Loucy (cell line): ENCODE results near the gene MUS81.

Source experiments
- H2AFZ ChIP-seq: fragments of 200-600 bp; sonication (generic); 2 replicates; pipeline ENCODE4 v1.6.0; 2016; ENCODE audit warnings: antibody characterized with exemption, mild to moderate bottlenecking, low read length, moderate library complexity
- H3F3A ChIP-seq: fragments of 200-600 bp; 2 replicates; pipeline ENCODE4 v1.6.0; 2016; ENCODE audit warnings: antibody characterized with exemption, low read depth, mild to moderate bottlenecking
- H3K27me3 ChIP-seq: fragments of 200-600 bp; sonication (generic); 2 replicates; pipeline ENCODE4 v1.6.1; 2014; ENCODE audit warnings: low read length, mild to moderate bottlenecking; ENCODE audit not compliant: insufficient read depth, poor library complexity, severe bottlenecking
- H3K36me3 ChIP-seq: fragments of 200-600 bp; sonication (generic); 2 replicates; pipeline ENCODE4 v1.6.1; 2016; ENCODE audit warnings: low read length; ENCODE audit not compliant: insufficient read depth
- H3K4me1 ChIP-seq: fragments of 200-600 bp; sonication (generic); 2 replicates; pipeline ENCODE4 v1.5.1; 2014; ENCODE audit warnings: low read length, mild to moderate bottlenecking; ENCODE audit not compliant: insufficient read depth, poor library complexity, severe bottlenecking
- H3K4me2 ChIP-seq: fragments of 200-600 bp; sonication (generic); 2 replicates; pipeline ENCODE4 v1.6.0; 2014; ENCODE audit warnings: antibody characterized with exemption, low read length, low read depth, mild to moderate bottlenecking; ENCODE audit not compliant: poor library complexity, severe bottlenecking
- H3K4me3 ChIP-seq: fragments of 200-600 bp; sonication (generic); 2 replicates; pipeline ENCODE4 v1.5.1; 2014; ENCODE audit warnings: low read length, mild to moderate bottlenecking, mixed read lengths; ENCODE audit not compliant: poor library complexity, severe bottlenecking
- H3K79me2 ChIP-seq: fragments of 200-600 bp; sonication (generic); 2 replicates; pipeline ENCODE4 v1.6.1; 2014; ENCODE audit warnings: low read length; ENCODE audit not compliant: insufficient read depth
- H3K9ac ChIP-seq: fragments of 200-600 bp; sonication (generic); 2 replicates; pipeline ENCODE4 v1.6.0; 2014; ENCODE audit warnings: mild to moderate bottlenecking, low read depth, low read length, moderate library complexity; ENCODE audit not compliant: poor library complexity, severe bottlenecking
- H3K9me2 ChIP-seq: fragments of 200-600 bp; sonication (generic); replicated peaks from 2 replicates; pipeline ENCODE4 v1.6.1; 2016; ENCODE audit warnings: low read depth, low read length, mixed read lengths
- H3K9me3 ChIP-seq: fragments of 200-600 bp; sonication (generic); 2 replicates; pipeline ENCODE4 v1.6.1; 2014; ENCODE audit warnings: mild to moderate bottlenecking, antibody characterized with exemption, low read length, low read depth; ENCODE audit not compliant: insufficient read depth
- H4K20me1 ChIP-seq: fragments of 200-600 bp; sonication (generic); 2 replicates; pipeline ENCODE4 v1.6.0; 2014; ENCODE audit warnings: antibody characterized with exemption, low read length, mild to moderate bottlenecking; ENCODE audit not compliant: insufficient read depth, poor library complexity, severe bottlenecking
- EZH2phosphoT487 ChIP-seq: fragments of 200-600 bp; IDR thresholded peaks from 2 replicates; pipeline ENCODE4 v1.6.1; 2018; ENCODE audit warnings: antibody characterized with exemption, mild to moderate bottlenecking, moderate library complexity, borderline replicate concordance
- TF ChIP-seq, protein P1 (sequence below): fragments of 200-600 bp; sonication (generic); conservative IDR thresholded peaks from 2 replicates; pipeline ENCODE4 v1.5.1; 2014; ENCODE audit warnings: mild to moderate bottlenecking, antibody characterized with exemption, low read length

The MUS81 gene

DNA sequence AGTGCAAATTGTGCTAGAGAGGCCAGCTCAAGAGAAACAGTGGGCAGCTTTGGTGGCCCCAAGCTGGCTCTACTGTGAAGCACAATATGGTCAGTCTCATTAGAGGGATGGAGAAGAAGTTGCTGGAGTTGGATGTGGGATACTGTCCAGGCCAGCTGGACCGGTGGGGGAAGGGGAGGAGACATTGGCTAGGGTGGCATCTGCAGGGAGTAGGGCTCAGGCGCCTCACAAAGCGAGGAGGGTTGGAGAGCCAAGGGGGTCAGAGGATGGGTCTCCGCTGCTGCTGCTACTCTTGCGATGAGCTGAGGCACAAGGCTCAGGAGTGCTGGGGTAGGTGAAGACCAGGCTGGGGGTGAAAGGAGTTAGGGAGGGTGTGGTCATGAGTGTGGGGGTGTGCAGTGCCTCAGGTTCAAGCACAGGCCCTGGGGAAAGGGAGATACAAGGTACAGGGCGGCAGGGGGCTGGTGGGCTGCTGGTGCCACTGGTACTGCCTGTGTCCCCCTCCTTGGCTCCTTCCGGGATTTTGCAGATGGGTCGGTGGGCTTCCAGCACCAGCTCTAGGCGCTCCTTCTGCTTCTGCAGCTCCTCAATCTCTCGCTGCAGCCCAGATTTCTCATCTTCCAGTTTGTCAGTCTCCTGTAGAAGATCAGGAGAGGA is 32.6 kb downstream of the MUS81 start:
- no peak for TF ChIP-seq EZH2phosphoT487
- TF ChIP-seq, protein P1, sequence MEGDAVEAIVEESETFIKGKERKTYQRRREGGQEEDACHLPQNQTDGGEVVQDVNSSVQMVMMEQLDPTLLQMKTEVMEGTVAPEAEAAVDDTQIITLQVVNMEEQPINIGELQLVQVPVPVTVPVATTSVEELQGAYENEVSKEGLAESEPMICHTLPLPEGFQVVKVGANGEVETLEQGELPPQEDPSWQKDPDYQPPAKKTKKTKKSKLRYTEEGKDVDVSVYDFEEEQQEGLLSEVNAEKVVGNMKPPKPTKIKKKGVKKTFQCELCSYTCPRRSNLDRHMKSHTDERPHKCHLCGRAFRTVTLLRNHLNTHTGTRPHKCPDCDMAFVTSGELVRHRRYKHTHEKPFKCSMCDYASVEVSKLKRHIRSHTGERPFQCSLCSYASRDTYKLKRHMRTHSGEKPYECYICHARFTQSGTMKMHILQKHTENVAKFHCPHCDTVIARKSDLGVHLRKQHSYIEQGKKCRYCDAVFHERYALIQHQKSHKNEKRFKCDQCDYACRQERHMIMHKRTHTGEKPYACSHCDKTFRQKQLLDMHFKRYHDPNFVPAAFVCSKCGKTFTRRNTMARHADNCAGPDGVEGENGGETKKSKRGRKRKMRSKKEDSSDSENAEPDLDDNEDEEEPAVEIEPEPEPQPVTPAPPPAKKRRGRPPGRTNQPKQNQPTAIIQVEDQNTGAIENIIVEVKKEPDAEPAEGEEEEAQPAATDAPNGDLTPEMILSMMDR = no peak
- Histone ChIP-seq H3K4me1 (peaks cover 48% of the 10 kb centered on the region), H4K20me1 (peaks cover 19% of the 10 kb centered on the region), H3K36me3 (no peaks in the 10 kb centered on the region), H2AFZ (no peak overlapping the region), H3K9me3 (no peaks in the 10 kb centered on the region), H3K4me2 (peak overlapping the region; percentile 92), H3F3A (peaks cover 3% of the 10 kb centered on the region; the same call in 1 of the 2 replicates), H3K79me2 (peaks cover 31% of the 10 kb centered on the region), H3K9me2 (no peaks in the 10 kb centered on the region), H3K4me3 (peak overlapping the region; percentile 85), H3K9ac (peak overlapping the region; percentile 98), H3K27me3 (no peaks in the 10 kb centered on the region)

DNA sequence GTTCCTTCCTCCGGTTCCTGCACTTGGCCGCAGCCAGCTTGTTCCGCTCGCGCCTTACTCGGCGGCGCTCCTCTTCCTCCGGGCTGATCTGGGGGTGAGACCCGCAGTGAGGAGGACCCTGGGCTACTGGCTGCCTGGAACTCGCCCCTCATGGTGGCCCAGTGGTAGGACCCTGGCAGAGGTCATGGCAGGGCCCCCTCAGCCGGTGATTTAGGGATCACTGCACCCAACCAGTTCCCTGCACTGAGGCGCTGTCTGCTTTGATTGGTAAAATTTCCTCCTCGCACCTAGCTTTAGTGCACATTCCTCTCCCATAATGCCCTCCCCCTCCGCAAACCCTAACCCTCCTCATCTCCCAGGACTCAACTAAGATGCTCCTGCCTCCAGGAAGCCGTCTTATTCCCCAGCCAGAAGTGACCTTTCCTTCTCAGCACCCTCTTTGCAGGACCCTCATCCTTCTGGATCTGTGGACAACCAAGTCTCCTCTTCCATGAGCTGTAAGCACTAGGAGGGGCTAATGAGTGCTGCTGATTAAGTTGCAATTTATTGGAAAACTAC is 33.9 kb downstream of the MUS81 start:
- H3K9ac ChIP-seq = peak overlapping the region; percentile 98
- TF ChIP-seq, protein P1 = peak; percentile 17
- no peak for TF ChIP-seq EZH2phosphoT487
- H4K20me1 ChIP-seq = peaks cover 19% of the 10 kb centered on the region
- H3K4me3 ChIP-seq = peak overlapping the region; percentile 85
- H3K27me3 ChIP-seq = no peaks in the 10 kb centered on the region
- no peaks in the 10 kb centered on the region for H3K9me2 ChIP-seq
- H3K36me3 ChIP-seq = no peaks in the 10 kb centered on the region
- H3K4me2 ChIP-seq = peak overlapping the region; percentile 92
- H3K9me3 ChIP-seq = no peaks in the 10 kb centered on the region
- H3K4me1 ChIP-seq = peaks cover 41% of the 10 kb centered on the region
- H2AFZ ChIP-seq = peak overlapping the region; percentile 93
- peaks cover 27% of the 10 kb centered on the region for H3K79me2 ChIP-seq
- H3F3A ChIP-seq = peaks cover 3% of the 10 kb centered on the region; the same call in 1 of the 2 replicates

DNA sequence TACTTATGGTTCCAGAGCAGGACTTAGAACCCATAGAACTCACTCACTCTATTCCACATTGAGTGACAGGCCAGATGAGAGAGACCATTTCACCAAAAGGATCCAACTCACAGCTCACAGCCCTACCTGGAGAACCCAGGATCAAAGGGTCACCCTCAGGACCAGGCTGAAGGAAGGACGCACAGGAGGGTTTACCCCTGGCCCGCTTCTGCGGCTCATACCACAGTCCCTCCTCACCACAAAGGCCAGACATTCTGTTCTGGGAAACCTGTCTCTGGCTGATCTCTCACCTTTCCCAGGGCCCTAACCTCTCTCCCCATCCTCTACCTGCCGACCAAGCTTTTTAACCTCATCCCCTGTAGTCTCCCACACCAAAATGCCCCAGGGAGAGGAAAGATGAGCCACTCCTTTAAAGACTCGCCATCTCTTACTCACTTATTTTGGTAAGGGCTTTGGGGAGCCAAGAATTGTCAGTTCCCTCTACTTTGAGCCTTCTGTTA is 35.3 kb downstream of the MUS81 start:
- Histone ChIP-seq H3K9ac (no peak overlapping the region), H3K79me2 (peaks cover 27% of the 10 kb centered on the region), H2AFZ (no peak overlapping the region), H3K36me3 (no peaks in the 10 kb centered on the region), H3K4me3 (no peak overlapping the region), H3K4me2 (no peak overlapping the region), H3K9me2 (no peaks in the 10 kb centered on the region), H3F3A (peaks cover 3% of the 10 kb centered on the region; the same call in 1 of the 2 replicates), H3K9me3 (no peaks in the 10 kb centered on the region), H3K4me1 (peaks cover 30% of the 10 kb centered on the region), H3K27me3 (no peaks in the 10 kb centered on the region), H4K20me1 (peaks cover 19% of the 10 kb centered on the region)
- TF ChIP-seq, protein P1 = no peak
- TF ChIP-seq EZH2phosphoT487 = no peak
